HUES48 (cell line): ENCODE data around the gene DHRS7.
A peak's percentile ranks its signal among the peaks of the same experiment; 100 is the strongest.

ENCODE experiments used
- H3K27ac ChIP-seq: one replicate; pipeline ENCODE4 v1.7.0; 2013; ENCODE audit warnings: low read depth, low read length, inconsistent platforms
- H3K27me3 ChIP-seq: 2 replicates; pipeline ENCODE4 v1.6.1; 2013; ENCODE audit warnings: mild to moderate bottlenecking, low read length; ENCODE audit not compliant: control insufficient read depth, insufficient read depth
- H3K36me3 ChIP-seq: 2 replicates; pipeline ENCODE4 v1.6.1; 2013; ENCODE audit warnings: low read length; ENCODE audit not compliant: control insufficient read depth, insufficient read depth
- H3K4me1 ChIP-seq: 2 replicates; pipeline ENCODE4 v1.6.1; 2013; ENCODE audit warnings: mild to moderate bottlenecking, low read length; ENCODE audit not compliant: control insufficient read depth, insufficient read depth
- H3K4me3 ChIP-seq: 2 replicates; pipeline ENCODE4 v1.5.1; 2013; ENCODE audit warnings: mild to moderate bottlenecking, low read depth, low read length
- H3K9ac ChIP-seq: 2 replicates; pipeline ENCODE4 v1.6.1; 2013; ENCODE audit warnings: mild to moderate bottlenecking, low read depth, low read length, moderate library complexity
- H3K9me3 ChIP-seq: 2 replicates; pipeline ENCODE4 v1.6.1; 2013; ENCODE audit warnings: low read length; ENCODE audit not compliant: control insufficient read depth, insufficient read depth

Gene DHRS7

DNA sequence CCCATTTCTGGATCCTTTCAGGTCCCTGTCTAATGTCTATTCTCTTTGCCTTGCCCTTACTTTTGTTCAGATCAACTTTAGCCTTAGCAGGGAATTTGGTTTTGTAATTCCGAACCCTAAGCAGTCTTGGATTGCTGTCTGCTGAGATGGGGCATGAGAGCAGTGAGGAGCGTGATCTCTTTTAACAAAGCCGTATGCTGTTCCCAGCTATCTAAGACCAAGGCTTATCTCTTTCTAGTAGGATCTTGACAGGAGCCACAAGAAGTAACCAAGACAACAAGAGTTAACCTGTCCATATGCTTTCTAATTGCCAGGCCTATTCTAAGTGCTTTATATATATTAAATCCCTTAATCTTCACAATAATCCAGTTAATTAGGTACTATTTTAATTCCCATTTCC, 4.5 kb upstream of the DHRS7 start:
- H3K4me3 ChIP-seq: no peak overlapping the region
- H3K9ac ChIP-seq: no peak overlapping the region
- no peaks in the 10 kb centered on the region for H3K9me3 ChIP-seq
- peaks cover 13% of the 10 kb centered on the region for H3K27me3 ChIP-seq
- no peaks in the 10 kb centered on the region for H3K36me3 ChIP-seq
- no peak overlapping the region for H3K27ac ChIP-seq
- H3K4me1 ChIP-seq: 0 out of 2 replicates have a peak, but pooled peaks cover 3% of the 10 kb centered on the region

GRCh38 chr14:60166142-60166541, 944 bp upstream of the DHRS7 start:
- H3K4me3 ChIP-seq: no peak overlapping the region
- H3K27me3 ChIP-seq: peaks cover 13% of the 10 kb centered on the region
- H3K27ac ChIP-seq: no peak overlapping the region
- H3K9me3 ChIP-seq: no peaks in the 10 kb centered on the region
- peaks cover 15% of the 10 kb centered on the region for H3K4me1 ChIP-seq
- no peaks in the 10 kb centered on the region for H3K36me3 ChIP-seq
- H3K9ac ChIP-seq: no peak overlapping the region

DNA sequence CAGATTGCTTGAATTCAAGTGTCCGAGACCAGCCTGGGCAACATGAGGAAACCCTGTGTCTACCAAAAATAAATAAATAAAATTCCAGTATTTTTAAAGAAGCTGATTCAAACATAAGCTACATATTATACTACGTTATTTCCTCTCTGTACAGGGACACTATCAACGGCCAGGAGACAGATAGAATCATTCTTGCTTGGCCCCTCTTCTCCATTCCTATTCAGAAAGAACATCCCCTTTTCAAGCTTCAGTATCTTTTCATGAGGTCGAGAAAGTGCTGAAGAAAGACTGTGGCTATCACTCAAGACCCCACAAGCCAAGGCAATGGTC, 314 bp upstream of the DHRS7 start:
- Histone ChIP-seq H3K27ac (no peak overlapping the region), H3K4me3 (peak overlapping the region; percentile 82), H3K9me3 (no peaks in the 10 kb centered on the region), H3K36me3 (no peaks in the 10 kb centered on the region), H3K9ac (no peak overlapping the region), H3K4me1 (peaks cover 18% of the 10 kb centered on the region), H3K27me3 (peaks cover 13% of the 10 kb centered on the region)

- H3K27ac ChIP-seq: no peak overlapping the region
- H3K9me3 ChIP-seq: no peaks in the 10 kb centered on the region
- no peaks in the 10 kb centered on the region for H3K36me3 ChIP-seq
- peaks cover 18% of the 10 kb centered on the region for H3K4me1 ChIP-seq
- H3K4me3 ChIP-seq: peak overlapping the region; percentile 82
- H3K9ac ChIP-seq: no peak overlapping the region
- H3K27me3 ChIP-seq: peaks cover 13% of the 10 kb centered on the region
Measured at GRCh38 chr14:60164404-60164711, 840 bp downstream of the DHRS7 start.

- Histone ChIP-seq H3K36me3 (no peaks in the 10 kb centered on the region), H3K9me3 (no peaks in the 10 kb centered on the region), H3K4me1 (peaks cover 18% of the 10 kb centered on the region), H3K27me3 (peaks cover 13% of the 10 kb centered on the region), H3K9ac (no peak overlapping the region), H3K4me3 (peak overlapping the region; percentile 82), H3K27ac (no peak overlapping the region)
Measured at GRCh38 chr14:60163693-60164092, 1.5 kb downstream of the DHRS7 start.

GRCh38 chr14:60161196-60162107, 3.7 kb downstream of the DHRS7 start:
- Histone ChIP-seq H3K9me3 (no peaks in the 10 kb centered on the region), H3K27me3 (peaks cover 10% of the 10 kb centered on the region), H3K4me3 (no peak overlapping the region), H3K4me1 (peaks cover 18% of the 10 kb centered on the region), H3K27ac (no peak overlapping the region), H3K36me3 (no peaks in the 10 kb centered on the region), H3K9ac (no peak overlapping the region)

DNA sequence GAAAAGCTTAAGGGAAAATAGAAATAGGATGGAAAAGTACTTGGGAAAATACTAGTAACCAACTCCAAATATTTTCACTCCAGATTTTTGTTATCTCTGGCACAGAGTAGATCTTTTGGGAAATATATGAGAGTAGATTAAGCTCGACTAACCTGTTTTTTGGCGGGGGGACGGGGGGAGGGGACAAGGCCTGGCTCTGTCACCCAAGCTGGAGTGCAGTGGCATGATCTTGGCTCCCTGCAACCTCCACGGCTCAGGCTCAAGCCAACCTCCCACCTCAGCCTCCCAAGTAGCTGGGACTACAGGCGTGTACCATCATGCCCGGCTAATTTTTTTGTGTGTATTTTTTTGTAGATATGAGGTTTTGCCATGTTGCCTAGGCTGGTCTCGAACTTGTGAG, 4.8 kb downstream of the DHRS7 start:
- Histone ChIP-seq H3K4me1 (peaks cover 15% of the 10 kb centered on the region), H3K4me3 (no peak overlapping the region), H3K27ac (no peak overlapping the region), H3K27me3 (no peaks in the 10 kb centered on the region), H3K9ac (no peak overlapping the region), H3K9me3 (no peaks in the 10 kb centered on the region), H3K36me3 (no peaks in the 10 kb centered on the region)

DNA sequence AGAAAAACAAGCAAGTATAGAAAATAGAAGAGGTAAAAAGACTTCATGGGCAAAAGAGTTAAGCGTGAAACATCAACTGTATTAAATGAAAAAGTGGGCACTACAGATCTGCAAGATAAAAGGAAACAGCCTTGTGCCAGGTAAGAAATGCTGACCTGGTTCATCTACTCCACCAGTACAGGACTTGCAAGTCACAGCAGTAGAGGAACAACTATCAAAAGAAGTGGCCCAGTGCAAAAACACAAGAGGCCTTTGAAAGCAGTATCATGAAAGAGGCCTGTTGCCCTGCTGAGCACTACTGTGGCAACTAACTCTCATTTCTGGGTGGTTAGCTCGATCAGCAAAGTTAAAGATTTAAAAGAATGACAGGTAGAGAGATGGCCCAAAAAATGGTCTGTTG, 10.5 kb downstream of the DHRS7 start:
- no peak overlapping the region for H3K4me3 ChIP-seq
- H3K9me3 ChIP-seq: no peaks in the 10 kb centered on the region
- H3K4me1 ChIP-seq: no peaks in the 10 kb centered on the region
- H3K27ac ChIP-seq: no peak overlapping the region
- H3K9ac ChIP-seq: no peak overlapping the region
- peaks cover 10% of the 10 kb centered on the region; the same call in 1 of the 2 replicates for H3K36me3 ChIP-seq
- H3K27me3 ChIP-seq: no peaks in the 10 kb centered on the region

DNA sequence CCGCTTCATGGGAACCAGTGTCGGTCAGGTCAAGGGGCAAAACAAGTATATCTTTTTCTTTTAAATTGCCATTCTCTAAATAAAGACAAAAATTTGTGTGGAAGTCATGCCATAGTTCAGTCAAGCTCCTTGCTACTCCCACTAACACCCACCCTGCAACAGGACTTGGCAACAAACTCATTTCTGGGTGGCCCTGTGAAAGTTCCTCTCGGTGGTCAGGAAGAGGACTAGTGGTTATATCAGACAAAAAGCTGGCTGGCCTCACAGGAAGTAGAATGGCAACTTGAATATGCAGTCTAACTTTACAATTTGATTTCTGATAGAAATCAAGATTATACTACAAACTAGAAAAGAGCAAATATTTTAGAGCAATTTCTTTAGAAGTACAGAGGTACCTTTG, 11.2 kb downstream of the DHRS7 start:
- no peaks in the 10 kb centered on the region for H3K9me3 ChIP-seq
- H3K36me3 ChIP-seq: peaks cover 13% of the 10 kb centered on the region; the same call in 1 of the 2 replicates
- no peak overlapping the region for H3K4me3 ChIP-seq
- H3K27me3 ChIP-seq: no peaks in the 10 kb centered on the region
- no peak overlapping the region for H3K9ac ChIP-seq
- no peak overlapping the region for H3K27ac ChIP-seq
- no peaks in the 10 kb centered on the region for H3K4me1 ChIP-seq

DNA sequence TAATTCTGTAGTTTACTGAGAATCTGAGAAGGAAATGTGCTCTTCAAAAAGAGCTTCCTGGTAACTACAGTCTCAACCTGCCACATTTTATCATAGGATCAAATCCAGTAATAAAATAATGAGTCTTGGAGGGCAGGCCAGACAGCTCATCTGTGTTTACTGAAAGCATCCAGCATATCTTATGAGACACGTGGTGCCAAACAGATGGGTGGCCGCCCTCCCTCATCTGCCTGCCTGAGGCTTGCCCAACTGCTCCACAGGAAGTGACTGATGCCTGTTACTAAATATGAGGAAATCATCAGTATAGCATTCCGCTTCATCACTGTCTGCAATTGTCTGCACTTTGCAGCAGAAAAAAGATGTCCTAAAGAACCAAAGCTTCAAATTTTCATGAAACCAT, 13.5 kb downstream of the DHRS7 start:
- Histone ChIP-seq H3K9ac (no peak overlapping the region), H3K27me3 (no peaks in the 10 kb centered on the region), H3K4me1 (no peaks in the 10 kb centered on the region), H3K36me3 (peaks cover 13% of the 10 kb centered on the region; the same call in 1 of the 2 replicates), H3K4me3 (no peak overlapping the region), H3K27ac (no peak overlapping the region), H3K9me3 (no peaks in the 10 kb centered on the region)

- H3K9ac ChIP-seq: no peak overlapping the region
- no peaks in the 10 kb centered on the region for H3K27me3 ChIP-seq
- H3K36me3 ChIP-seq: peaks cover 9% of the 10 kb centered on the region; the same call in 1 of the 2 replicates
- no peak overlapping the region for H3K4me3 ChIP-seq
- no peaks in the 10 kb centered on the region for H3K9me3 ChIP-seq
- H3K27ac ChIP-seq: no peak overlapping the region
- H3K4me1 ChIP-seq: no peaks in the 10 kb centered on the region
Measured at GRCh38 chr14:60134702-60135101, 30.5 kb downstream of the DHRS7 start.
